SH-SY5Y (cell line): ENCODE results near the gene CD44.

ENCODE experiments used
- GATA2 ChIP-seq: IDR thresholded peaks from 2 replicates; pipeline ENCODE4 v1.6.1; 2011; ENCODE audit warnings: mild to moderate bottlenecking, low read depth, low read length
- GATA3 ChIP-seq: IDR thresholded peaks from 2 replicates; pipeline ENCODE4 v1.6.1; 2011; ENCODE audit warnings: low read depth, mild to moderate bottlenecking, low read length, moderate library complexity

DNA sequence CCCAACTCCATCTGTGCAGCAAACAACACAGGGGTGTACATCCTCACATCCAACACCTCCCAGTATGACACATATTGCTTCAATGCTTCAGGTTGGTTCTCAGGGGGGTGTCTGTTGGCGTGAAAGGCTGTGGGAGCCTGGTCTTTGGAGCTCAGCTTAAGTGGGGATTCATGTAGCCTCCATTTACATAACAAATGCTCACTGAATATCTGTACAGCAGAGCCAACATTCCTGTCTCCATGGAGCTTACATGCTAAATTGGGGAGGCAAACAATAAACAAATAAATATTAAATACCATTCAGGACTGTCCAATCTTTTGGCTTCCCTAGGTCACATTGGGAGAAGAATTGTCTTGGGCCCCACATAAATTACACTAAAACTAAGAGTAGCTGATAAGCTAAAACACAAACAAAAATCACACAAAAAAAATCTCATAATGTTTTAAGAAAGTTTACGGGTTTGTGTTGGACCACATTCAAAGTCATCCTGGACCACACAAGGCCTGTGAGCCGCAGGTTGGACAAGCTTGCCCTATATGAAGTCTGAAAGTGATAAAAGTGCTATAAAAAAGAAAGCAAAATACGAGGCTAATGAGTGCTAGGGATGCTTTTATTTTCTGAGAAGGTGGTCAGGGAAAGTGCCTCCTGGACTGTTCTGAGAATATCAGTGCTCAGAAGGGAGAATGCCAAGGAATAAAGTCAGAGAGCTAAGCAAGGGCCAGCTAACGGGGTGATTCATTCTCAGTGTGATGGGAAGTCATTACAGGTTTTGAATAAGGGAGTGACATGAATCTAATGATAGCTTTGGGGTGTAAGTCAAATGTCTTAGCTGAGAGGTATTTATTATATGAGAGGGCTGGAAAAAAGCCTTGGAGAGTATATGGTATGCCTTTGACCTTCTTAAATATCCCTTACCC lies 41.6 kb downstream of the CD44 start:
- no peak for TF ChIP-seq GATA2
- TF ChIP-seq GATA3, result no peak
